Skeletal muscle cell (primary cell): ENCODE results near the gene PCID2.
"Not testable (repeated sequence)": the region's sequence is repeated elsewhere in the genome, so short reads cannot be mapped to it uniquely, and the experiment has no call there.

Source experiments
- DNase-seq: peaks from one replicate; pipeline ENCODE4 v3.0.0-alpha.2; 2010; ENCODE audit warnings: low read depth
- H3K4me3 ChIP-seq: 2 replicates; pipeline ENCODE4 v1.5.1; 2011; ENCODE audit warnings: low read depth, mild to moderate bottlenecking, control low read depth, low read length, moderate library complexity

PCID2 gene

DNA sequence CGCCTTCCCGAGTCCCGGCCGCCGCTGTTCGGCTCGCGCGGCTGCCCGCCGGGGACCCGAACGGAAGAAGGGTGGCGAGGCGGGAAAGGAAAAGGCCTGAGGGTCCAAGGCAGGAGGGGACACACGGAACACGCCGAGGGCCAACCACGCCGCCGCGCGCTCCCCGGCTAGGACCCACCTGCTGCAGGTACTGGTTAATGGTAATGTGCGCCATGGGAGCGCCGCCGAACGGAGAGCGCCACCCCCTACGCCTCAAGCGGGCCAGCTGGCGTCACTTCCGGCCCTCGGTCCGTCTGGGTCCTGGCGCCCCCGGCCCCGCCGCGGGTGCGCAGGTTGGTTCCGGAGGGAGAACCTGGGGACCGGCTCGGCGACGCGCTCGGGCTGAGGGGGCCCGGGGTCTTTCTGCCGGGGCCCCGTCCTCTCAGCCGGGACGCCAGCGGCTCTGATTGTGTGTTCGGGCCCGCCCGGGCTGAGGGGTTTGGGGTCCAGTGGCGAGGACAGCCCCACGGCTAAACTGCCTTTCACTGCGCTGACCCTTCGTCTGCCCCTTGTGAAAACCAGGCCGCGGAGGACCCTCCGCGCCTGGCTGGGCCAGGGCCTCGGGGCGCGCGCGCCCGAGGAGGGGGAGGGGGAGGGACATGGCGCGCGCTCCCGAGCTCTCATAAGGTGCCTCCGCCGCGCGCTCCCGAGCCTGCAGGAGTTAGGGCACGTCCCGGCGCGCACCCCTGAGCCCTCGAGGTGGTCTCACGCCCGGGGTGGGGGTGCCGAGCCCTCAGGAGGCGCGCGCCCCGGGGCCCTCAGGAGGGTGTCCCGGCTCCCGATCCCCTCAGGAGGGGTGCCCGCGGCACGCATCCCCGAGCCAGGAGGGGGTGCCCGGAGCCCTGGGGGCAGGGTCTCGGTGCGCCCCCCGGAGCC, at the start of gene PCID2:
Gene PCID2, minus strand, starts transcription at position 249 of the 915 bp plus-strand sequence. Its CDS starts 35 bp downstream, at position 214.
- H3K4me3 ChIP-seq, result peak within 1 kb of the TSS; percentile 90
- peak; percentile 55 for DNase-seq

DNA sequence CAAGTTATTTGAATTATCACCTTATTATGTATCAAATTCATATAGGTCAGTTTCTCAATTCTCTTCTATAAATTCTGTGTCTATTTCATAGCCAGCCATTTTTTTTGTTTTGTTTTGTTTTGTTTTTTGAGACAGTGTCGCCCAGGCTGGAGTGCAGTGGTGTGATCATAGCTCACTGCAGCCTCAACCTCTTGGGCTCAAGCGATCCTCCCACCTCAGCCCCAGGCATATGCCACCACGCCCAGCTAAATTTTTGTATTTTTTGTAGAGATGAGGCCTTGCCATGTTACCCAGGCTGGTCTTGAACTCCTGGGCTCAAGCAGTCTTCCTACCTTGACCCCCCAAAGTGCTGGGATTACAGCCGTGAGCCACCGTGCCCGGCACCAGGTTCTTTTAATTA, 49.4 kb upstream of the PCID2 start:
- not testable (repeated sequence) for DNase-seq, H3K4me3 ChIP-seq

DNA sequence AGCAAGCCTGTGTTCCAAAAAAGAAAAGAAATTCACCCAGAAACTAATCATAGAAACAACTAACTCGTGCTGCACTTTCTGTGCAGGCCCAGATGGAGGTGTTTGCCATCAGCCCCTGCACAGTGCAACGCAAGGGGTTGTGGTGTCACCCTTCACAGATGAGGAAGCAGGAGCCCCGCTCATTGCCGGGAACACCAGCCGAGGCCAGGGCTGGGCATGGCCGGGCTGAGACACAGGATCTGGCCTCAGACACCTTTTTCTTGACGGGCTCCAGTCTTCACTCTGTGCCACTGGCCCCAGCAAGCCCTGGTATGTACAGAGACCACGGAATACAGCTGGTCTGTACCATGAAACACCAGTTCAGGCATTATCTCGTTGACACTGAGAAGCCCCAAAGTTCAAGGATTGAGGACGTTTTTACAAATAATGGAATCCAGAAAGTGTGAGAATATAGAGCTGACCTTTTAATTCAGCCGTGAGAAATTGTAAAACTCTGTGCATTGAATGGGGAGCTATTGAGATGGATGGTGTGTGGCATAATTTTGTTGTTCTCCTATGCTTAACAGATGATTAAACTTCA, 44.1 kb upstream of the PCID2 start:
- DNase-seq, result no peak
- H3K4me3 ChIP-seq, result no peak overlapping the region

DNA sequence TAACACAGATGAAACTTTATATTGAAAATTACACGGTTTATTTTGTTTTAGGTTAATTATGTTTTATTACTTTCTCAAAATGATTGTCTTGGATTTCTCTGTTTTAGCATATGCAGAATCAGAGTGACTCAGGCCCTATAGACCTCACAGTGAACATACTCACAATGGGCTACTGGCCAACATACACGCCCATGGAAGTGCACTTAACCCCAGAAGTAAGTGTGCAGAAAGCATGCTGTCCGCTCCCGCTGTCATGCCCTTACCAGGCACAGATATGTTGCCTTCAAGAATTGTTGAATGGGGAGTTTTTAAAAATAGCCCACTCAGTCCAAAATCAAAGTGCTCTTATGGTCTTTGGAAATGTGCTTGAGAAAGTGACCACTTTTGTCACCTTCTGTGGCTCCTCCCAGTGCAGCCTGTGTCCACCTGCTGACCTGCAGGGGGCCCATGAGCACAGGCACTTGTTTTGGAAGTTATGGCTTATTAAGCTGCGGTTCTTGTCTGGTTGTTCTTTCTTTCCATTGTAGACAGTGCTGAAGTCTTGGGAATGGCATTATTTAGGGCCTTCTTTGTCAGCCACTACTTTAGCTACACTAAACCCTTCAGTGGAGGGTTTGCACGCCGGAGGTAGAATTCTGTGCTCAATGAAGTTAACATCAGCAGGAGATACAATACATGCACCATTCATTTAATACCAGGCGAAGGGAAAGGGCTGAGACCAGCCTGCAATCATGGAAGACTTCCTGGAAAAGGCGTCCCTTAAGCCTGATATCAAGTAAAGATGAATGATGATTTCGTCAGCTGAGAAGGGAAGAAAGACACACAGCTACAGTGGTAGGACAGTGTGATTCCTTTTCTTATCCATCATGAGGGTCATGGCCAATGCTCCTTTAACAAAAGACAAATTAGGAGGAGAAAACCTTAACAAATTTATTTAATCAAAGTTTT, 37.7 kb upstream of the PCID2 start:
- no peak for DNase-seq
- no peak overlapping the region for H3K4me3 ChIP-seq

DNA sequence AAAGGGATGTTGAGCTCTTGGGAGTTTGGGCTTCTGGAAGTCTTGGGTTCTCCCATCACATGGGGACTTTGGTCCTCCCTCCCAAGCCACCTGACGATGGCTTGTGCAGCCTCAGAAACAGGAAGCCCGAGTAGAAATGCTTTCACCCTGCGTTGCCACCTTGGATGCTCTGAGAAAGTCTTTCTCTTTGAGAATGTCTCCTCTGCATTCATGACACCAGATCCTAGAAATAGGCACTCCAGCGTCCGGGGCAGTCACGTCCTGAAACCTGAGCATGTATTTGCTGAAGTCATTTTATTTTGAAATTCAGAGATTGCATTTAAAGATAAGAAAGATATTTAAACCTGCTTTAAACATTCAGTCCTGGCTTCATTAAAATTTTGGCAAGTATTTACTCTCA, 35.4 kb upstream of the PCID2 start:
- H3K4me3 ChIP-seq, result no peak overlapping the region
- no peak for DNase-seq

DNA sequence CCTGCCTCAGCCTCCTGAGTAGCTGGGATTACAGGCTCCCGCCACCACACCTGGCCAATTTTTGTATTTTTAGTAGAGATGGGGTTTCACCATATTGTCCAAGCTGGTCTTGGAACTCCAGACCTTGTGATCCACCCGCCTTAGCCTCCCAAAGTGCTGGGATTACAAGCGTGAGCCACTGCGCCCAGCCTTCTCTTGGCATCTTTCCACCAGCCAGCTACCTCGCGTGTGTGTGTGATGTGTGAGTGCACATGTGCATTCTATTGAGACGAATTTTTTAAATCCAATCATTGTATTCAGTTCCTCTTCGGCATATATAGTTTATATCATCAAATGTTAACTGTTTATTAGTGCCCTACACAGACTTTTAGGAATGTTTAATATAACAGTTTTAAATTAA, 33.2 kb upstream of the PCID2 start:
- not testable (repeated sequence) for DNase-seq, H3K4me3 ChIP-seq

DNA sequence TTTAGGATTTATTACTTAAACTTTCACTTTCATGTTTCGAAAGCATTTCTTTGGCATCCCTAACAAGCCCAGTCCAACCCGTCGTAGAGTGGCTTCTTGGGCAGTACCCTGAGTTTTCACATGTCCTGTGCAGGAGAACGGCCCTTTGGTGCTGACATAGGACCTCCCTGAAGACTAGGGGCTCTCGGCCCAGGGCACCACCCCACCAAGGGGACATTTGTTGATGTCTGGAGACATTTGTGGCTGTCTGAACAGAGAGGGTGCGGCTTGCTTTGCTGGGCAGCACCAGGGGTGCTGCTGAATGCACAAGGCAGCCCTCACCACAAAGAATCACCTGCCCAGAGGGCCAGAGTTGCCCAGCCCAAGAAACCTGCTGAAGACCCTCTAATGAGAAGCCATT, 31.5 kb upstream of the PCID2 start:
- DNase-seq, result no peak
- H3K4me3 ChIP-seq, result no peak overlapping the region

DNA sequence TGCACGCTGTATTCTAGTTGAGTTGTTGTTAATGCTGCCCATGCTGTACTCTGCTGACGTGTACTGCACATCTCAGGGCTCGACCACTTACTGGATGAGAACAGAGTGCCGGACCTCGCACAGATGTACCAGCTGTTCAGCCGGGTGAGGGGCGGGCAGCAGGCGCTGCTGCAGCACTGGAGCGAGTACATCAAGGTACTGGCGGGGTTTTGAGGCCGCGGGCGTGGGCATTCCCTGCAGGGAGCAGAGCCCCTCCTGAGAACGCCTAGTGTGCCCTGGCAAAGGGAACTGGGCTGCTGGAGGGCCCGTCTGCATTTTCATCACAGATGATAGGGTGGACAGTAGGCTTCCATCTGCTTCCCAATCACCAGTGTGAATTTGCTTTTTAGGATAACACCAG, 30.9 kb upstream of the PCID2 start:
- H3K4me3 ChIP-seq, result no peak overlapping the region
- DNase-seq, result no peak

DNA sequence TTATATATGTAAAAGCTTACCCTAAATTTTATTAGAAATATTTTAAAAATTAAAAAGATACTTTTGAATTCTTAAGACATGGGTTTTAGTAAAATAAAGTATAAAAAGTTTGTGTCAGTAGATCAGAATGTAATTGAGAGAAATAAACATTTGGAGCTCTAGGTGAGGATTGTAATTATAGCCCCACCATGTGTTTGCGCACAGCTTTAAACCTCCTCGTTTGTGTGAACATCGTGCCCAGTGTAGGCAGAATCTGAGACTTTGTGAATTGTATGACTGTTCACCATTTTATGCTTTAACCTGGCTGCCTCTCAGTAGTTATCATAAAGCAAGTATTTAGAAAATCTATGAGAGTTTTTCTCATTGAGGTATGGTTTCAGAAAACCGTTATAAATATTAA, 30.1 kb upstream of the PCID2 start:
- H3K4me3 ChIP-seq, result no peak overlapping the region
- no peak for DNase-seq

DNA sequence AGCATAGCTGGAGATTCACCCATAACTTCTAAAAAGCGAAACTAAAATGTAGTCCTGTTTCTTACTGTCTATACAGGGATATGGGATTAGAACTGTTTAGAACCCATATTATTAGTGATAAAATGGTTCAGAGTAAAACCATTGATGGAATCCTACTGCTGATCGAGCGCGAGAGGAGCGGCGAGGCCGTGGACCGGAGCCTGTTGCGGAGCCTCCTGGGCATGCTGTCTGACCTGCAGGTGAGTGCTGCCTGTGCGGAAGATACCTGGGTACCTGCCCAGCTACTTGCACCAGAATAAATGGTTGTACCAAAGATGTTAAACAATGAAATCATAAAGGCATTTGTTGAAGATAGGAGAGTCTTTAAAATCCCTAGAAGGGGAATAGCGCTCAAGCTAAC, 24.6 kb upstream of the PCID2 start:
- DNase-seq, result no peak
- no peak overlapping the region for H3K4me3 ChIP-seq

DNA sequence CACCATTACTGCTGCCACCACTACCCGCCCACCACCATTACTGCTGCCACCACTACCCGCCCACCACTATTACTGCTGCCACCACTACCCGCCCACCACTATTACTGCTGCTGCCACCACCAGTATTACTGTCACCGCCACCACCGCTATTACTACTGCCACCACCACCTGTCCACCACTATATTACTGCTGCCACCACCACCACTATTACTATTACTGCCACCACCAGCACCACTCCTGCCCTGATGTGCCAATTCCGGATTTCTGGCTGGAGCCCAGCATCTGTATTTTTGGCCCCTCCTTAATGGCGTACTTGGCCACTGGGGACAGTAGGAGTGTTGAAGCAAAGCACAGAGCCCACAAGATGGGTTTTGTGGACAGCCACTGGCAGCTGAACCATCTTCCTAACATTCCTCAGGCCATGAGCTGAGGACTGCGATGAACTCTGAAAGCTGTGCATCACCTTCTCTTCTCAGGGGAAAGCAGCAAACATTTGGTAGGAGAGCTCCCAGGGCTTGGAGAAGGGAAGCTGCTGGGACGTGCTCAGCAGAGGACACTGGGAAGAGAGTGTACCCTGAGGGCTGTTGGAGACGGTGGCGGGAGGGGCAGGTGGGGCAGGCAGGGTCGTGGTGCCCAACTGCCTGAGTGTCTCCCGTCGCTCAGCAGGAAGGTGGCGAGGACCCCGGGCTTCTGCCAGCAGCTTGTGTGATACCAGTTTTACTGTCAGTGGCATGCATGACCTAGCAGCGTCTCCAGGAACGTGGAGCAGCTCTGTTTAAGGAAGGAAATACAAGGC, 23.9 kb upstream of the PCID2 start:
- H3K4me3 ChIP-seq, result no peak overlapping the region
- no peak for DNase-seq

DNA sequence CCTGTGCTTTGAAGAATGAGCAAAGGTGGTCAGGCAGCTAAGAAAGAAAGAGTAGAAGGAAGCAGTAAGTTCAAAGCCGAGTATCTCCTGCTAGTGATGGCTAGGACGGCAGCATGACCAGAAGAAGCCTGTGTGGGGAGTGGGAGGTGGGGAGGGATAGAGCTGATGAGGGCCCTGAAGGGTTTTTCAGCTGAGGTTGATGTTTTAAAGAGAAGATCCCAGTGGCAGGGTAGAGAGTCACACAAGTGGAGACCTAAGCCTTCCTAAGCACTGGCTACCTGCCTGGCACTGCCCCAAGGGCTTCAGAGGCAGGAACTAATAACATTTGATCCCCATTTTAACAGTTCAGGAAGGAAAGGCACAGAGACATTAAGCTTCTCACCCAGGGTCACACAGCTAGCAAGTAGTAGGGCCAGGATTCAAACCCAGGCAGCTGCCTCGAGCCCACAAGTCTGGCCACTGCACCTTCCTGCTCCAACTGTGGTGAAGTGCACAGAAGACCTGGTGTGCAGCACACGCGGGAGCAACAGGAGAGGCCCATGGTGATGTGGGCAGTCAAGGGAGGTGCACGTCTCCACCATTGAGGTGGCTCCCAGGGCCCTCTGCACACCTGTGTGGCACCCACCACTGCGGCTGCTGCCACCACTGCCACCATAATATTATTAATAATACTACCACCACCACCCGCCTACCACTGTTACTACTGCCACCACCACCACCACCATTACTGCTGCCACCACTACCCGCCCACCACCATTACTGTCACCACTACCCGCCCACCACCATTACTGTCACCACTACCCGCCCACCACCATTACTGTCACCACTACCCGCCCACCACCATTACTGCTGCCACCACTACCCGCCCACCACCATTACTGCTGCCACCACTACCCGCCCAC, 23.1 kb upstream of the PCID2 start:
- no peak overlapping the region for H3K4me3 ChIP-seq
- no peak for DNase-seq

DNA sequence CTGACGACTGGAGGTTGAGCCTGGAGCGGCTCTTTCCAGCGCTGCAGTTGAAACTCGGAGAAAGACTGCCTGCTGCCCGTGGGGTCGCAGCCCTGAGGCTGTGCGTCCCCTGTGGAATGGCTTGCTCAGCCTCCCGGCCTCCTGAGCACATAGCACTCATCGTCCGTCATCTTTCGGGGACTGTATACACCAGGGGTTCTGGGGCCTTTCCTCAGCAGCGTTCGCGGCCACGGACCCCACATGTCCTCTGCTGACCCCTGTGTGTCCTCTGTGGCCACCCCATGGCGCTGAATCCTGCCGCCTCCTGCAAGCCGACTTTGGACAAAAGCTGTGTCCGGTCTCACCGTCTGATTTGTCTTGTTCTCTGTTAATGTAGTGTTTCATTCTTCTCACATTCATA, 21.3 kb upstream of the PCID2 start:
- DNase-seq, result no peak

DNA sequence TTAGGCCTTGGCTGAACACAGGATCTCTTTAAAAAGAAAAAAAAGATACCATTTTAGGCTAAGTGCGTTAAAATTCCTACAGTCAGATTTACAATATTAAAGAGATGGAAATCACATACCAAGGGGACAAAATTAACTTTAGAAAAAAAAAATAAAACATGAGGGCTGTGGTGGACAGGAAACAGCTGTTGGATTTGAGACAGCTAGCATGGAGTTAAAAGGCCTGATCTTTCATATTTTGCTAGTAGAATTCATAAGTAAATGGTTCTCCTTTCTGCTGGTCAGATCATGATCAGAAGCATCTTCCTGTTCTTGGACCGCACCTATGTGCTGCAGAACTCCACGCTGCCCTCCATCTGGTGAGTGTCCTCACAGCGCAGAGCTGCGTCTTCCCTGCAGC, 20.7 kb upstream of the PCID2 start:
- no peak overlapping the region for H3K4me3 ChIP-seq
- no peak for DNase-seq

More for the DNA sequence above, 21.3 kb upstream of the PCID2 start:
- no peak overlapping the region for H3K4me3 ChIP-seq

DNA sequence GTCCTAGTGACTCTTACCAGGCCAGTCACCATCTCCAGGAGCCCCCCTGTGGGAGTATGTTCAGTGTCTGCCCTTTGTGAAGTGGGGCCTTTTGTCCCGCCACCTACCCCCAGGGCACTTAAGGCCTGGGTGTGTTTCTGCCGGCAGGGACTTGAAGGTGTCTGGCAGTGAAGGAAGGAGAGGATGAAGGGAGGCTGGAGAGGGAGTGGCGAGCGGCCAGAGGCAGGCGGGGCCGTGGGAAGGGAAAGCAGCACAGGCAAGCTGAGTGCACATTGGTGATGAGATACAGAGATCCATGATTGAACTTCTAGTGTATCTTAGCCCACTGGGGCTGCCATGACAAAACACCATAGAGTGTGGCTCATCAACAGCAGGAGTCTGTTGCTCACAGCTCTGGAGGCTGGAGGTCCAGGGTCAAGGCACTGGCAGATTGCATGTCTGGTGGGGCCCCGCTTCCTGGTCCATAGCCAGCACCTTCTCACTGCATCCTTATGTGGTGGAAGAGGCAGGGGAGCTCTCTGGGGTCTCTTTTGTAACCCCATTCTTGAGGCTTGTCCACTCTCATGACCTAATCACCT, 18.5 kb upstream of the PCID2 start:
- no peak for DNase-seq
- H3K4me3 ChIP-seq, result no peak overlapping the region

DNA sequence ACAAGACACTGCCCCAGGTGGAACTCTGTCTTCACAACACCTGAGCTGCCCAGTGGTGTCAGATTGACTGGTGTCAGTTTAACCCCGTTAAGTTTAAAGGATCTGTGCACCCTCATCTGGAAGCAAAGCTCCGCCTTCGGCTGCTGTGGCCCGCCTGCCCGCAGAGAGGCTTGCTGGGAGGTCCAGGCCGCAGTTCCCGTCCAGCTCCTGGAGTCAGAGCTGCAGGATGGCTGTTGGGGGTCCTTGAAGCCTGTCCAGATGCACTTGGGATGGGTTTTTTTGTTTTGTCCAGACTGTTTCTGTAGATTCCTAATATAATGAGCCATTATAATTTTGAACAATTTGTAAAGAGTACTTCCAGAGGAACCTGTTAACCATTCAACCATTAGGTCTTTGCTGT, 17.0 kb upstream of the PCID2 start:
- no peak for DNase-seq
- H3K4me3 ChIP-seq, result no peak overlapping the region

DNA sequence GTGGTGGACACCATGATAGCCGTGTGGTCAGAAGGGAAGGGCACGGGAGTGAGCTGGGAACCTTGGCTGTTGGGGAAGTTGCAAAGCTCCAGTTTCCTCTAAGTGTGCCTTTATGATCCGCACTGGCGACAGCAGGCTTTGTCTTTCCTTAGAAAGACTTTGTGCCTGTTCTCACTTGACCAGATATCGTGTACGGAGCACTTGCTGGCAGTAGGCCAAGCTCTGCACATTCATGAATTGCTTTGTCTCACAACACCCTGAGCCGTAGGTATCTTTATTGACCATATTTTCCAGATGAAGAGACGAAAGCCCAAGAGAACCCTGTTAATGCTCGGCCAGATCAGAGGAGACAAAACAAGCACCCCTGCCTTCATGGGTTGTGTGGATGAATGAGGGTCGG, 16.0 kb upstream of the PCID2 start:
- no peak overlapping the region for H3K4me3 ChIP-seq
- DNase-seq, result no peak

DNA sequence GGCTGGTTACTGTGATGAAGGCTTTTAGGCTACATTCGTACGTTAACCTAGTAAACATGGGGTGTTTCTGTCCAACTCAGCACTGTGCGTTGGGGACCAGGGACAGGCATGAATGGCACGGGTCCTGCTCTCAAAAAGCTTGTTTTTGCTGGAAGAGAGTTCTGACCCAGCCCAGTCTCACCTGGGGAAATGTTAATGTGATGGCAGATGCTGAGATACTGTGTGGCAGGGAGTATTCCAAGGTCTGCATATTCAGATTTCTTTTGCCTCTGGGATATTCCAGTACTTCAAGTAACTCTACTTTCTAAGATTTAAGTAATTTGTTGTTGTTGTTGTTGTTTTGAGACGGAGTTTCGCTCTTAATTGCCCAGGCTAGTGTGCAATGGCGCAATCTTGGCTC, 14.6 kb upstream of the PCID2 start:
- no peak overlapping the region for H3K4me3 ChIP-seq
- DNase-seq, result no peak
